C4-2B (cell line): ENCODE measurements around the gene TTC23.
A peak's percentile ranks its signal among the peaks of the same experiment; 100 is the strongest.

Experiments
- H3K27ac ChIP-seq: fragments of 450-650 bp; 2 replicates; pipeline ENCODE4 v1.5.1; 2017
- CTCF ChIP-seq: fragments of 450-650 bp; conservative IDR thresholded peaks from 2 replicates; pipeline ENCODE4 v1.5.1; 2017; ENCODE audit warnings: mild to moderate bottlenecking
- ZFX ChIP-seq: fragments of 450-650 bp; IDR thresholded peaks from 2 replicates; pipeline ENCODE4 v1.6.1; 2017

Gene TTC23

DNA sequence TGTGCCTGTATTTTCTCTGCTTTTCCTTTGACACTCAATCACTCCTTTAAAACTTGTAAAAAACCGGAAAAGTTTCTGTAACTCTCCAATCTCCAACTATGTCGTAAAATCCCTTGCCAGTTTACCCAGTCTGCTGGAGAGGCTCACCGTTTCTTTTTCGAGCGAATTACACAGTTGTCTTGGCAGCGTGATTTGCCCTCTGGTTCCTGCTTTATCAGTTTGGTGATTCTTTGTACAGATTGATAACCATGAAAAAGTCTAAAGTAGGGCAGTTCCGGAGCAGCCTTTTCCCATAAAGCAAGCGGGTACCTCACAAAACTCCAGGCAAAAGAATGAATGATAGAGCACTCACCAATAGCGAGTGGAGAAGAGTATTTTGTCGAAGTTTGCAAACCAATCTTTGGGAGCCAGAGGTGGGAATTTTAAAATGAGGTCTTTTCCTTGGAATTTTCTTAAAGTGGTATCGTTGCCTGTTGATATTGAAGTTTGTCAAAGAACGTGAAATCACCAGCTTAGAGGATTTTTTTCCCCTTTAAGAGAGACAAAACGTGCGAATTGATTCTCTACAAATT lies at the start of gene TTC23:
Gene TTC23, minus strand, starts transcription at position 312 of the 572 bp plus-strand sequence. CDS start 20,869 bp downstream, outside the sequence.
- H3K27ac ChIP-seq, result peak within 1 kb of the TSS; percentile 57; the same call in 1 of the 2 replicates
- TF ChIP-seq CTCF, result no peak
- TF ChIP-seq ZFX, result no peak

GRCh38 chr15:99296386-99296785 lies 47.0 kb upstream of the TTC23 start:
- H3K27ac ChIP-seq, result no peak overlapping the region
- TF ChIP-seq CTCF, result no peak
- TF ChIP-seq ZFX, result no peak

GRCh38 chr15:99295840-99296239 lies 46.5 kb upstream of the TTC23 start:
- no peak overlapping the region for H3K27ac ChIP-seq
- TF ChIP-seq ZFX (no peak), CTCF (no peak)

DNA sequence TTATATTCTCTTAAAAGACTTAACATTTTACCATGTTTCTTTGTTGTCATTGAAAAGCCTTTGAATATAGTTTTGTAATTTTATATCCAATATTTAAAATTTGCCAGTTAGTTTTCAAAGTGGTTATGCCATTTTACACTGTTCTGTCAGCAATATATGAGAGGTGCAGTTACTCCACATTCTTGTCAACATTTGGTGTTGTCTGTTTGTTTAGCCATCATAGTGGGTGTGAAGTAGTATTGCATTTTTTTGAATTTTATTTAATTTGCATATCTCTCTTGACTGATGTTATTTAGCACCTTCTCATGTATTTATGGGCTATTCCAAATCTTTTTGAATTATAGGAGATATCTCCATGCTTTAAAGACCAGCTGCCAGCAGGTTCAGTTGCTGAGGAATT lies 42.3 kb upstream of the TTC23 start:
- H3K27ac ChIP-seq, result no peak overlapping the region
- TF ChIP-seq ZFX (no peak), CTCF (no peak)

GRCh38 chr15:99283717-99284116 lies 34.3 kb upstream of the TTC23 start:
- no peak overlapping the region for H3K27ac ChIP-seq
- no peak for TF ChIP-seq ZFX
- TF ChIP-seq CTCF, result no peak

DNA sequence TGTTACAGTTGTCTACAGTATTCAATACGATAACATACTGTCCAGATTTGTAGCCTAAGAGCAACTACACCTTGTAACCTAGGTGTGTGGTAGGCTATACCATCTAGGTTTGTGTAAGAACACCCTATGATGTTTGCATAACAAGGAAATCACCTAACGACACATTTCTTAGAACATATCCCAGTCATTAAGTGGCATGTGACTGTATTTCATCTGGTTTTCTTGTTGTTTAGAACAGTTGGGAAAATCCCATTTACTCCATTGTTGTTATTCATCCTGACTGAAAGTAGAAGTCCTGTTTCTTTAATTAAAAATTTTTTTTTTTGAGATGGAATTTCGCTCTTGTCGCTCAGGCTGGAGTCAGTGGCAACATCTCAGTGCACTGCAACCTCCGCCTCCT lies 33.2 kb upstream of the TTC23 start:
- TF ChIP-seq ZFX (no peak), CTCF (no peak)

GRCh38 chr15:99282121-99282520 lies 32.7 kb upstream of the TTC23 start:
- H3K27ac ChIP-seq, result no peak overlapping the region

More for the DNA sequence above, 33.2 kb upstream of the TTC23 start:
- H3K27ac ChIP-seq, result no peak overlapping the region

More at GRCh38 chr15:99282121-99282520, 32.7 kb upstream of the TTC23 start:
- TF ChIP-seq ZFX (no peak), CTCF (no peak)
